GM19463 (cell line): ENCODE data around the gene PPP4R3A.
"Not testable (repeated sequence)": the region's sequence is repeated elsewhere in the genome, so short reads cannot be mapped to it uniquely, and the experiment has no call there.

Experiments
- ATAC-seq: cut with Tn5 transposase; IDR thresholded peaks from one replicate; pipeline ENCODE4 v1.9.1; 2021; ENCODE audit warnings: mild to moderate bottlenecking, moderate library complexity; ENCODE audit not compliant: unreplicated experiment

Gene PPP4R3A

DNA sequence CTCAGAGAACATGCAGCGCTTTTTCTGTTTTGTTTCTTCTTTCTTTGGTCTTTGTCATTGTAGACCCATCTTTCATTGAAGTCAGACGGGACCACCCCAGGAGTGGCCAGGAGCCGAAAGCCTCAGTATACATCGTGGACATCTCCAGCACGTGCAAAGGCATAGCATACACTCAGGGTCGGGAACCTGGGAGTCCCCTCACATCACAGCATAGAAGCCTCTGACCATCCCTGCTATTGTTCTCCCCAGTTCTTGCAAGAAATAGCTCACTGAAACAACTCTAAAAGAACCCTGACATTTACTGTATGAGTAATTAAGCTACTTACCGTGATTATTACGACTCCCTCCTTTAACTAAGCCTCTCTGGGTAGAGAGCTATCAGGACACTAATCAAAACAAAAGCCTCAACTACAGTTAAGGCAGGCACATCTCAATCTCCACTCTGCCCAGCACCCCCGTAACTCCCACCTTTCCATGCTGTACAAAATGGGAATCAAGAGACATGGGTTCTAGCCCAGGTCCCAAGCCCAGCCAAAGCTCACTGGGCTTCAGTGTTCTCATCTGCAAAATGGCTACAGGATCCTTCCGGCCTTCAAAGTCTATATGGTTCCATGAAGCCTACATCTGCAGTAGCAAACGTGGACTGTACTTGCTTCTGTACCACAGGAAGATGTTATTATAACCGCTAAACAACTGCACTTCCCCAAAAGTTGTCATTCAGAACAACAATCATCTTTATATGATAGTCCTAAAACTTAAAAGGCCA, 99.2 kb downstream of the PPP4R3A start:
- ATAC-seq, result peak; percentile 60

DNA sequence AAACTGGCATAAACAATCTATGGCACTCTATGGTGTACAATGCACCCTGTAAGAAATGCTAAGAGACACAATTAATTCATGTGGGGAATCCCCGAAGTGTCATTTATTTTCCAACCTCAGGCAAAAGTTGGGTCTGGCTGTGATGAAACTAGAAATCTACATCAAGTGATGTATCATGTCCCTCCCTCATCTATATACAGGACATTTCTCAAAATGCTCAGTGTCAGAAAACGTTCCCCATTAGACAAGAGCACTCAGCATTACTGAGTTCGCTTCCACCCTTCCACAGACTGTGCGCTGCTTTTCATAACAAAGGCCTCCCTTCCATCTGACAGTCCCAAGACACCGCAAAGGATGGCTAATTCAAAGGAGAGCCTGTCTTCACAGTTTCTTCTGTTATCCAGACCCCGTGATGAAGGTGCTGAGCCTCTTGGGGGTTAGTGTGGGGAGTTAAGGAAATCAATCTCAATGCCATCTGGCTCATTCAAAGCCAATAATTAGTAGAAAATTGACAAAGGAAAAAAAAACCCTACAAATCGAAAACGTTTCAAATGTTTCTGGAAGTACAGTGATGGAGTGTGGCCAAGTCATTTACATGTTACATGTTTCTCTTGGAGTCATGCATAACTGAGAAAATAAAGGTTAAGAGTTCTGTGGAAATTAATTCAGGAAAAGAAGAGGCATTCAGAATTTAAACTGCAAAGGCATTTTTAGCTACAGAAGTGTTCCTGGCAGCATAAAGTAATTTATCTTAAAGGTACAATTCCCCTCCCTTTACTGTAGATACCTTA, 100.0 kb downstream of the PPP4R3A start:
- ATAC-seq, result peak; percentile 12

- ATAC-seq, result not testable (repeated sequence)
Observed at GRCh38 chr14:91409240-91409639, 100.9 kb downstream of the PPP4R3A start.
